Activated naive CD8-positive, alpha-beta T cell treated with anti-CD3 and anti-CD28 coated beads, Interleukin-2, amount 10 ng/mL, durations not matched to agents 7 days and 5 days (primary cell): ENCODE results near the gene SENP5. TPM values are rescaled to one million over a fixed set of nuclear protein-coding genes. Genes with fewer than 3 reads are reported as not detected.
"Not testable (repeated sequence)": the region's sequence is repeated elsewhere in the genome, so short reads cannot be mapped to it uniquely, and the experiment has no call there.

Experiments
- ATAC-seq: fragments of 150-1000 bp; cut with Tn5 transposase; one replicate; pipeline ENCODE4 v1.10.0; 2021; ENCODE audit warnings: low read depth, moderate library complexity
- POLR2A ChIA-PET: fragments of 350-600 bp; sonication (Branson Sonifier 250); formaldehyde crosslinking; loops from one replicate; lab custom pipeline; 2021; ENCODE audit warnings: antibody characterized with exemption; lab: Charles Lee
- DNase-seq: peaks from one replicate; pipeline ENCODE4 v3.0.0; 2021
- H3K27ac Mint-ChIP-seq: one replicate; pipeline ENCODE4 v1.8.0; 2022; ENCODE audit warnings: mild to moderate bottlenecking, mixed read lengths
- H3K27me3 Mint-ChIP-seq: one replicate; pipeline ENCODE4 v1.8.0; 2022; ENCODE audit warnings: mild to moderate bottlenecking, moderate library complexity, mixed read lengths
- H3K36me3 Mint-ChIP-seq: one replicate; pipeline ENCODE4 v1.8.0; 2021; ENCODE audit warnings: mild to moderate bottlenecking, mixed read lengths
- H3K4me1 Mint-ChIP-seq: one replicate; pipeline ENCODE4 v1.8.0; 2021; ENCODE audit warnings: mixed read lengths
- H3K4me3 Mint-ChIP-seq: one replicate; pipeline ENCODE4 v1.8.0; 2022; ENCODE audit warnings: mild to moderate bottlenecking, moderate library complexity, mixed read lengths
- H3K9me3 Mint-ChIP-seq: one replicate; pipeline ENCODE4 v1.8.0; 2021; ENCODE audit warnings: mixed read lengths
- total RNA-seq, 2 experiments: library from RNA; stranded (reverse); gene quantifications; one replicate each; pipeline ENCODE4 v1.2.3, GENCODE V29; 2021

The SENP5 gene
- total RNA-seq, 2 experiments from 2014 or later = 37.5 to 37.9 TPM

GRCh38 chr3:196938124-196938523 is 70.4 kb downstream of the SENP5 start:
- POLR2A ChIA-PET = interaction anchor here (2.9 kb wide), 1 partner anchor 70 kb away, joined by 7 read pairs; the partner anchor contains the start of gene SENP5
- Mint-ChIP-seq H3K36me3 (peaks cover 37% of the 10 kb centered on the region), H3K27ac (peak overlapping the region; percentile 15), H3K27me3 (no peaks in the 10 kb centered on the region), H3K9me3 (no peaks in the 10 kb centered on the region), H3K4me3 (no peak overlapping the region), H3K4me1 (peaks cover 22% of the 10 kb centered on the region)
- DNase-seq = no peak
- ATAC-seq = no peak

- H3K27ac Mint-ChIP-seq = no peak overlapping the region
These were observed 70.9 kb downstream of the SENP5 start for GRCh38 chr3:196938576-196938975.

DNA sequence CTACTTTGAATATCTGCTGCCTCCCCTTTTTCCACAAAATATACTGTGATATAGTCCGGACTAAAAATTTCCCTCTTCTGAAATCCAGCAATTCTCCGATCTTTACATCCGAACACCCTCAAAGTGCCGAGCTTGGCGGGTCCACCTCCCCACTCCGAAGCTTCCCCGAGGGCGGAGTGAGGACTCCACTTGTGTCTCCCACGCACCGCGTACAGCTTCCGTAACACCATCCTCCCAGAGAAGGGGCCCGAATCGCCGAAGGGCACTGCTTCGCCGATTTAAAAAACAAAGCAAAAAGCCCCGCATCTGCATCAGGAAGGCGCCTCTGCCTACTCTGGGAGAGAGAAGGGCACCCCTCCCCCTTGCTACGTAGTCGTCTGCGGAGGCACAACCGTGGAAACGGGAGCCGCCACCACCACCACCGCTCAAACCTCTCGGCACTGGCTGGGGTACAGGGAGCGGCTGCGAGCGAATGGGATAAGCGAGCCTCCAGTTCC is 74.1 kb downstream of the SENP5 start:
- Mint-ChIP-seq H3K27me3 (no peaks in the 10 kb centered on the region), H3K4me1 (peaks cover 36% of the 10 kb centered on the region), H3K36me3 (peaks cover 23% of the 10 kb centered on the region), H3K4me3 (peak overlapping the region; percentile 98), H3K9me3 (no peaks in the 10 kb centered on the region), H3K27ac (peak overlapping the region; percentile 93)
- POLR2A ChIA-PET = interaction anchor here (0.5 to 2.4 kb wide), 17 partner anchors 11 to 792 kb away, joined by 3 to 37 read pairs (median 3); partner anchors contain the start of genes DYNLT2B, FBXO45, PAK2 and PIGZ
- DNase-seq = peak; percentile 73
- ATAC-seq = peak; percentile 41

More at GRCh38 chr3:196938576-196938975, 70.9 kb downstream of the SENP5 start:
- H3K4me1 Mint-ChIP-seq = peaks cover 27% of the 10 kb centered on the region
- H3K9me3 Mint-ChIP-seq = no peaks in the 10 kb centered on the region
- no peak for DNase-seq
- POLR2A ChIA-PET = interaction anchor here (2.9 kb wide), 1 partner anchor 71 kb away, joined by 7 read pairs; the partner anchor contains the start of gene SENP5
- peaks cover 34% of the 10 kb centered on the region for H3K36me3 Mint-ChIP-seq
- H3K4me3 Mint-ChIP-seq = no peak overlapping the region
- no peaks in the 10 kb centered on the region for H3K27me3 Mint-ChIP-seq
- no peak for ATAC-seq

GRCh38 chr3:196942226-196942914 is 74.7 kb downstream of the SENP5 start, which contains the start of gene NCBP2:
Gene NCBP2, minus strand, starts transcription at chr3:196942528. Its CDS starts 25 bp downstream, at chr3:196942503.
- peaks cover 34% of the 10 kb centered on the region for H3K4me1 Mint-ChIP-seq
- peak; percentile 100 for DNase-seq
- peak; percentile 95 for ATAC-seq
- H3K9me3 Mint-ChIP-seq = no peaks in the 10 kb centered on the region
- no peaks in the 10 kb centered on the region for H3K27me3 Mint-ChIP-seq
- POLR2A ChIA-PET = interaction anchor here (0.5 to 2.4 kb wide), 20 partner anchors 9 to 791 kb away, joined by 3 to 37 read pairs (median 3); partner anchors contain the start of genes DYNLT2B, FBXO45, PAK2 and PIGZ
- H3K27ac Mint-ChIP-seq = peak within 1 kb of the TSS; percentile 94
- peak within 1 kb of the TSS; percentile 98 for H3K4me3 Mint-ChIP-seq
- peaks cover 17% of the 10 kb centered on the region for H3K36me3 Mint-ChIP-seq

DNA sequence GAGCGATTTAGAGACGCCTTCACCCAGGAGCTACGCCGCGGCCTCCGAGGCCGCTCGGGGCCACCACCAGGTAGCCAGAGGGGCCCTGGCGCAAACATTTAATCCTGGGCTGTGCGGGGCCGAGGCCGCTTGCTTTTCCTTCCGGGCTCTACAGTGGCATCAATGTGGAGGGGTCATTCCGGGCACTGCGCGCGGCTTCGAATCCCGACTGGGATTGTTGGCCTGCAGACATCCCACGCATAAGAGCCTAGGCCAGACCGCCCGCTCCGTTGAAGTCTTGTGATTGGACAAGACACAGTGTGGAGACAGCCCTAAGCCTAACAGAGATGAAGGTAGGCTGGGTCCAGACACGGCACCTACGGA is 75.2 kb downstream of the SENP5 start:
- peaks cover 32% of the 10 kb centered on the region for H3K4me1 Mint-ChIP-seq
- DNase-seq = no peak

DNA sequence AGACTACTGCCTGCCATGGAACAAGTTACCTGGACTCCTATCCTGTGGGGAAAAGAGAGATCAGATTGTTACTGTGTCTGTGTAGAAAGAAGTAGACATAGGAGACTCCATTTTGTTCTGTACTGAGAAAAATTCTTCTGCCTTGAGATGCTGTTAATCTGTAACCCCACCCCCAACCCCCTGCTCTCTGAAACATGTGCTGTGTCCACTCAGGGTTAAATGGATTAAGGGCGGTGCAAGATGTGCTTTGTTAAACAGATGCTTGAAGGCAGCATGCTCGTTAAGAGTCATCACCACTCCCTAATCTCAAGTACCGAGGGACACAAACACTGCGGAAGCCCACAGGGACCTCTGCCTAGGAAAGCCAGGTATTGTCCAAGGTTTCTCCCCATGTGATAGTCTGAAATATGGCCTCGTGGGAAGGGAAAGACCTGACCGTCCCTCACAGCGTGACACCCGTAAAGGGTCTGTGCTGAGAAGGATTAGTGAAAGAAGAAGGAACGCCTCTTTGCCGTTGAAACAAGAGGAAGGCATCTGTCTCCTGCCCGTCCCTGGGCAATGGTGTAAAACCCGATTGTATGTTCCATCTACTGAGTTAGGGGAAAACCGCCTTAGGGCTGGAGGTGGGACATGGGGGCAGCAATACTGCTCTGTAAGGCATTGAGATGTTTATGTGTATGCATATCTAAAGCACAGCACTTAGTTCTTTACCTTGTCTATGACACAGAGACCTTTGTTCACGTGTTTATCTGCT is 76.5 kb downstream of the SENP5 start:
- POLR2A ChIA-PET, H3K36me3 Mint-ChIP-seq, DNase-seq, ATAC-seq, H3K9me3 Mint-ChIP-seq, H3K27me3 Mint-ChIP-seq: not testable (repeated sequence)
- Mint-ChIP-seq H3K4me1 (peaks cover 31% of the 10 kb centered on the region), H3K4me3 (peak overlapping the region; percentile 98), H3K27ac (peak overlapping the region; percentile 61)

More for the DNA sequence above, 75.2 kb downstream of the SENP5 start:
- Mint-ChIP-seq H3K36me3 (peaks cover 12% of the 10 kb centered on the region), H3K27me3 (no peaks in the 10 kb centered on the region), H3K27ac (peak overlapping the region; percentile 94), H3K9me3 (no peaks in the 10 kb centered on the region), H3K4me3 (peak overlapping the region; percentile 98)
- POLR2A ChIA-PET = interaction anchor here (0.6 to 2.4 kb wide), 10 partner anchors 9 to 625 kb away, joined by 3 to 37 read pairs (median 4); partner anchors contain the start of genes DYNLT2B, PIGZ and SENP5
- peak; percentile 5 for ATAC-seq

GRCh38 chr3:196947136-196947859 is 79.6 kb downstream of the SENP5 start:
- DNase-seq (no peak), ATAC-seq (no peak)
- Mint-ChIP-seq H3K27ac (no peak overlapping the region), H3K4me3 (no peak overlapping the region), H3K36me3 (peaks cover 3% of the 10 kb centered on the region), H3K27me3 (no peaks in the 10 kb centered on the region), H3K4me1 (peaks cover 15% of the 10 kb centered on the region), H3K9me3 (no peaks in the 10 kb centered on the region)
- POLR2A ChIA-PET = no interaction called here

- POLR2A ChIA-PET = no interaction called here
- ATAC-seq = no peak
- no peak for DNase-seq
- Mint-ChIP-seq H3K4me1 (peaks cover 15% of the 10 kb centered on the region), H3K9me3 (no peaks in the 10 kb centered on the region), H3K4me3 (no peak overlapping the region), H3K27me3 (peaks cover 3% of the 10 kb centered on the region), H3K27ac (no peak overlapping the region), H3K36me3 (peaks cover 2% of the 10 kb centered on the region)
These were observed 80.2 kb downstream of the SENP5 start for GRCh38 chr3:196947860-196948441.

GRCh38 chr3:196948442-196949284 is 80.9 kb downstream of the SENP5 start:
- ATAC-seq (no peak), DNase-seq (no peak)
- H3K27me3 Mint-ChIP-seq = peaks cover 8% of the 10 kb centered on the region
- H3K9me3 Mint-ChIP-seq = no peaks in the 10 kb centered on the region
- POLR2A ChIA-PET = no interaction called here
- no peak overlapping the region for H3K4me3 Mint-ChIP-seq
- H3K27ac Mint-ChIP-seq = no peak overlapping the region
- H3K4me1 Mint-ChIP-seq = peaks cover 8% of the 10 kb centered on the region
- peaks cover under 1% of the 10 kb centered on the region for H3K36me3 Mint-ChIP-seq

GRCh38 chr3:196949285-196949619 is 81.5 kb downstream of the SENP5 start:
- DNase-seq (no peak), ATAC-seq (no peak)
- Mint-ChIP-seq H3K4me3 (no peak overlapping the region), H3K27me3 (peaks cover 8% of the 10 kb centered on the region), H3K27ac (no peak overlapping the region), H3K36me3 (no peaks in the 10 kb centered on the region), H3K4me1 (peaks cover 3% of the 10 kb centered on the region), H3K9me3 (no peaks in the 10 kb centered on the region)
- POLR2A ChIA-PET = no interaction called here

GRCh38 chr3:196949750-196950149 is 82.0 kb downstream of the SENP5 start:
- POLR2A ChIA-PET = no interaction called here
- ATAC-seq = no peak

DNA sequence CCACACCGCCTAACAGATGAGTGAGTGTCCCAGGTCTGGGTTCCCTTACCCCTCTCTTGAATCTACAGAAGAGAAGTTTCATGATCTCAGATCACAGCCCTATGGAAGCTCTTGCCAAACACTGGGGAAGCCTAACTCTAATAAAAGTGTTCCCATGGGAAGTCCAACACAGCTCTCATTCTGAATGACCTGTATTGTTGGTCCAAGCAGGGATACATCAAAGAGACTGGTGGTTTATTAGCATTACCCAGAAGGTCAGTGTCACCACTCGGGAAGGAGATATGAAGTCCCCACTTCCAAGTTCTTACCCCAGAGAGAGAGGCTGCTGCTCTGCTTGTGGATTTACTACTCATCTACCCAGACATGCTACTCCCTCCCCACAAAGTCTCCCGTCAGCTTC is 83.7 kb downstream of the SENP5 start:
- POLR2A ChIA-PET = interaction anchor here (0.8 kb wide), 1 partner anchor 8 kb away, joined by 3 read pairs; no protein-coding TSS in a partner anchor
- Mint-ChIP-seq H3K27me3 (peaks cover 8% of the 10 kb centered on the region), H3K27ac (no peak overlapping the region), H3K4me3 (no peak overlapping the region), H3K36me3 (no peaks in the 10 kb centered on the region), H3K9me3 (no peaks in the 10 kb centered on the region), H3K4me1 (peaks cover 2% of the 10 kb centered on the region)
- no peak for ATAC-seq
- no peak for DNase-seq

More at GRCh38 chr3:196949750-196950149, 82.0 kb downstream of the SENP5 start:
- no peak overlapping the region for H3K4me3 Mint-ChIP-seq
- no peaks in the 10 kb centered on the region for H3K9me3 Mint-ChIP-seq
- H3K27ac Mint-ChIP-seq = no peak overlapping the region
- peaks cover 3% of the 10 kb centered on the region for H3K4me1 Mint-ChIP-seq
- H3K36me3 Mint-ChIP-seq = no peaks in the 10 kb centered on the region
- no peak for DNase-seq
- H3K27me3 Mint-ChIP-seq = peaks cover 8% of the 10 kb centered on the region
